Pancreas (tissue), 10 donors: ENCODE results near the gene RAB3D. TPM values are rescaled to one million over a fixed set of nuclear protein-coding genes. Genes with fewer than 3 reads are reported as not detected.

Experiments used
- ATAC-seq, 4 donors: fragments of 200-7000 bp; cut with Tn5 transposase; one replicate each; pipeline versions ENCODE4 v1.8.0 to v1.9.1; 2020; ENCODE audit warnings: mild to moderate bottlenecking in 4 of 4, moderate library complexity in 4 of 4
- DNase-seq, 6 donors: peaks; one replicate each; pipeline ENCODE4 v3.0.0-alpha.2; 2020
- FAIRE-seq: peaks from 2 replicates; lab custom pipeline; 2012; peaks lifted over from hg19 to GRCh38; lab: Jason Lieb, UNC
- H3K27ac ChIP-seq, 4 donors: fragments of 200-600 bp; sonication (generic); 1 replicate in 3 of 4; 2 replicates in 1 of 4; pipeline versions ENCODE4 v1.5.0 to v1.8.0; 2020
- H3K27me3 ChIP-seq, 4 donors: fragments of 200-600 bp; one replicate each; pipeline ENCODE4 v1.8.0; 2021
- H3K36me3 ChIP-seq, 3 donors: fragments of 200-600 bp; sonication (generic) in 1 of 3; one replicate each; pipeline versions ENCODE4 v1.5.0 to v1.8.0; 2020 to 2021
- H3K4me1 ChIP-seq, 3 donors: fragments of 200-600 bp; one replicate each; pipeline ENCODE4 v1.8.0; 2021
- H3K4me3 ChIP-seq, 4 donors: fragments of 200-600 bp; sonication (generic) in 2 of 4; one replicate each; pipeline versions ENCODE4 v1.5.0 to v1.8.0; 2020 to 2021
- H3K9me3 ChIP-seq, 4 donors: fragments of 200-600 bp; one replicate each; pipeline ENCODE4 v1.8.0; 2021
- WGBS, 2 donors: extraction: QIAGEN DNeasy Blood & Tissue Kit; methylation state at CpG; one replicate each; pipeline ENCODE4 v1.1.7; 2013; 5-methylcytosine and 5-hydroxymethylcytosine counted together
- intact Hi-C, 3 donors: fragments of 100-400 bp; cut with DNase I; formaldehyde crosslinking; loops; one replicate each; pipeline versions ENCODE4 v1.11.1 to v1.14.2; 2022
- polyA plus RNA-seq, 2 donors: library from polyadenylated mRNA; stranded (reverse); fragments of 200-250 nt; gene quantifications; one replicate each; pipeline ENCODE4 v1.2.3, GENCODE V29; 2013
- total RNA-seq, 6 donors: library from RNA; stranded (reverse); fragmentation: NEBNext Ultra II Directional in 4 of 6; extraction: Animal tissue kit (Norgen Biotek cat#: 25700) in 4 of 6; gene quantifications; one replicate each; pipeline versions ENCODE4 v1.2.1 to v1.2.4, GENCODE V29; 2021 to 2023
- TF ChIP-seq, protein P1 (sequence below), 4 donors: fragments of 200-600 bp; sonication (generic) in 3 of 4; IDR thresholded peaks; one replicate each; pipeline versions ENCODE4 v1.5.0 to v1.8.0; 2021; ENCODE audit warnings: antibody characterized with exemption in 4 of 4
- donor health status: healthy with polysubstance abuse.
- donor health status: DM: no; HTN: no; CAD: no; lungs with moderate emphysema.
- donor health status: DM: no; HTN: no; CAD: no.
- donor health status: control.
- donor health status: control.
- donor health status: Bipolar disorder and iron deficiency.
- donor health status: DM: yes; HTN: yes; CAD: no.
- donor health status: DM: no; HTN: no; CAD: no.
- donor health status: DM: no; HTN: no; CAD: no.
- donor health status: DM: yes; HTN: yes; CAD: no.

RAB3D gene
- total and polyA plus RNA-seq, 8 donors = 11.0 to 134 (median 92.3) TPM

GRCh38 chr19:11284515-11284914, 54.9 kb downstream of the RAB3D start:
- Histone ChIP-seq H3K9me3 (no peaks in the 10 kb centered on the region), H3K4me3 (no peak overlapping the region), H3K4me1 (no peaks in the 10 kb centered on the region), H3K27ac (no peak overlapping the region), H3K36me3 (no peaks in the 10 kb centered on the region), H3K27me3 (no peaks in the 10 kb centered on the region)
- TF ChIP-seq, protein P1, sequence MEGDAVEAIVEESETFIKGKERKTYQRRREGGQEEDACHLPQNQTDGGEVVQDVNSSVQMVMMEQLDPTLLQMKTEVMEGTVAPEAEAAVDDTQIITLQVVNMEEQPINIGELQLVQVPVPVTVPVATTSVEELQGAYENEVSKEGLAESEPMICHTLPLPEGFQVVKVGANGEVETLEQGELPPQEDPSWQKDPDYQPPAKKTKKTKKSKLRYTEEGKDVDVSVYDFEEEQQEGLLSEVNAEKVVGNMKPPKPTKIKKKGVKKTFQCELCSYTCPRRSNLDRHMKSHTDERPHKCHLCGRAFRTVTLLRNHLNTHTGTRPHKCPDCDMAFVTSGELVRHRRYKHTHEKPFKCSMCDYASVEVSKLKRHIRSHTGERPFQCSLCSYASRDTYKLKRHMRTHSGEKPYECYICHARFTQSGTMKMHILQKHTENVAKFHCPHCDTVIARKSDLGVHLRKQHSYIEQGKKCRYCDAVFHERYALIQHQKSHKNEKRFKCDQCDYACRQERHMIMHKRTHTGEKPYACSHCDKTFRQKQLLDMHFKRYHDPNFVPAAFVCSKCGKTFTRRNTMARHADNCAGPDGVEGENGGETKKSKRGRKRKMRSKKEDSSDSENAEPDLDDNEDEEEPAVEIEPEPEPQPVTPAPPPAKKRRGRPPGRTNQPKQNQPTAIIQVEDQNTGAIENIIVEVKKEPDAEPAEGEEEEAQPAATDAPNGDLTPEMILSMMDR (IDR thresholded peaks at IDR 0.05) = no peak
- FAIRE-seq (no peak), DNase-seq (no peak), ATAC-seq (no peak)
- intact Hi-C loops = no loop called here
- WGBS, 2 donors = 73 to 82% methylated on average over 6 of the region's 6 CpGs

GRCh38 chr19:11281356-11282049, 58.0 kb downstream of the RAB3D start:
- no peak for DNase-seq
- ATAC-seq = peak in 1 of 4 donors; percentile 13
- H3K4me3 ChIP-seq = no peak overlapping the region
- intact Hi-C loops = no loop called here
- no peaks in the 10 kb centered on the region for H3K4me1 ChIP-seq
- 59 to 76% methylated on average over 11 of the region's 11 CpGs for WGBS, 2 donors
- no peaks in the 10 kb centered on the region for H3K27me3 ChIP-seq
- H3K9me3 ChIP-seq = no peaks in the 10 kb centered on the region
- H3K27ac ChIP-seq = no peak overlapping the region
- TF ChIP-seq, protein P1 (IDR thresholded peaks at IDR 0.05) = no peak
- no peak for FAIRE-seq
- no peaks in the 10 kb centered on the region for H3K36me3 ChIP-seq

DNA sequence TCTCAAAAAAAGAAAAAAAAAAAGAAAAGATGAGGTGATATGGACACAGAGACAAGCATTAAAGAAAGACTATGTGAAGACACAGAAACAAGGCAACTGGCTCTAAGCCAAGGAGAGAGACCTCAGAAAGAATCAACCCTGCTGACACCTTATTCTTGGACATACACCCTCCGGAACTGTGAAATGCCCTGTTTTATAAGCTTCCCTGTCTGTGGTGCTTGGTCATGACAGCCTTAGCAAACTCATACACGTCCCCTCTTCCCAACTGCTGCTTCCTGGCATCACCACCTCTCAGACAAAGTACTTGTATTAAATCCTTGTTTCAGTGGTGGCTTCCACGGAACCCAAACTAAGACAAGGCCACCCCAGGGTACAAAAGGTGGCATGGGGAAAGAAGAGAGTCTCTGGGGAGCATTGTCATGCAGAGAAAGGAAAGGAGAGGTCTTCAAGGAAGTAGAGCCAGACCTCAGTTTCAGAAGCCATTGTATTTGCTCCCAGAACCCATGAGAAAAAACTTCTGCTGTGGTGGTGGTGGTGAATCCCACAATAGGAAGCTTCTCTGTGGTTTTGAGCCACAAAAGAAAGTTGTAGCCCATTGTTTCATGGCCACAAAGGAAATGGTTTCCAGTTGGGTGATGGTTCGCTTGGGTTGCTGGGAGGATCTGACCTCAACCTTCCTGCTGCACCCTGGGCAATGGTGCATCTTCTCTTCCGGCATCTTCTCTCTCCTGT, 59.8 kb downstream of the RAB3D start:
- H3K36me3 ChIP-seq = no peaks in the 10 kb centered on the region
- ATAC-seq (peak in 1 of 4 donors; percentile 35), DNase-seq (no peak), FAIRE-seq (no peak)
- TF ChIP-seq, protein P1 (IDR thresholded peaks at IDR 0.05) = no peak
- intact Hi-C loops = no loop called here
- no peak overlapping the region for H3K27ac ChIP-seq
- H3K9me3 ChIP-seq = no peaks in the 10 kb centered on the region
- no peak overlapping the region for H3K4me3 ChIP-seq
- 75 to 85% methylated on average over 5 of the region's 5 CpGs for WGBS, 2 donors
- H3K4me1 ChIP-seq = no peaks in the 10 kb centered on the region
- no peaks in the 10 kb centered on the region for H3K27me3 ChIP-seq

DNA sequence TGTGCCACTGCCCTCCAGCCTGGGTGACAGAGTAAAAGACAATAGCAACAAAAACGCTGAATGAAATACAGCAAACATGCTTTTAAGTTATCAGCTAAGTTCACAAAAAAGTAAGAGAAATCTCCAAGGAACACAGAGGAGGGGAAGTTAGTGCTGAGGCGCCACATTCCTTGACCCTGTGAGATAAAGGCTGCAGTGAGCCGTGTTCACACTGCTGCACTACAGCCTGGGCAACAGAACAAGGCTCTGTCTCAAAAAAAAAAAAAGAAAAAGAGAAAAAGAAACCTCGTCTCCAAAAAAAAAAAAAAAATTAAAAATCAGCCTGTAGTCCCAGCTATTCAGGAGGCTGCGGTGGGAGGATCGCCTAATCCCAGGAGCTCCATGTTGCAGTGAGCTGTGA, 60.8 kb downstream of the RAB3D start:
- TF ChIP-seq, protein P1 (IDR thresholded peaks at IDR 0.05) = no peak
- 40 to 42% methylated on average over 6 of the region's 6 CpGs for WGBS, 2 donors
- ATAC-seq (no peak), FAIRE-seq (no peak), DNase-seq (no peak)
- Histone ChIP-seq H3K9me3 (no peaks in the 10 kb centered on the region), H3K4me1 (no peaks in the 10 kb centered on the region), H3K4me3 (no peak overlapping the region), H3K36me3 (no peaks in the 10 kb centered on the region), H3K27ac (no peak overlapping the region), H3K27me3 (no peaks in the 10 kb centered on the region)
- intact Hi-C loops = no loop called here
